ENCODE results near the gene DPF3.

- TF ChIP-seq, protein P1, sequence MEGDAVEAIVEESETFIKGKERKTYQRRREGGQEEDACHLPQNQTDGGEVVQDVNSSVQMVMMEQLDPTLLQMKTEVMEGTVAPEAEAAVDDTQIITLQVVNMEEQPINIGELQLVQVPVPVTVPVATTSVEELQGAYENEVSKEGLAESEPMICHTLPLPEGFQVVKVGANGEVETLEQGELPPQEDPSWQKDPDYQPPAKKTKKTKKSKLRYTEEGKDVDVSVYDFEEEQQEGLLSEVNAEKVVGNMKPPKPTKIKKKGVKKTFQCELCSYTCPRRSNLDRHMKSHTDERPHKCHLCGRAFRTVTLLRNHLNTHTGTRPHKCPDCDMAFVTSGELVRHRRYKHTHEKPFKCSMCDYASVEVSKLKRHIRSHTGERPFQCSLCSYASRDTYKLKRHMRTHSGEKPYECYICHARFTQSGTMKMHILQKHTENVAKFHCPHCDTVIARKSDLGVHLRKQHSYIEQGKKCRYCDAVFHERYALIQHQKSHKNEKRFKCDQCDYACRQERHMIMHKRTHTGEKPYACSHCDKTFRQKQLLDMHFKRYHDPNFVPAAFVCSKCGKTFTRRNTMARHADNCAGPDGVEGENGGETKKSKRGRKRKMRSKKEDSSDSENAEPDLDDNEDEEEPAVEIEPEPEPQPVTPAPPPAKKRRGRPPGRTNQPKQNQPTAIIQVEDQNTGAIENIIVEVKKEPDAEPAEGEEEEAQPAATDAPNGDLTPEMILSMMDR (IDR thresholded peaks at IDR 0.05), result no peak
- TF ChIP-seq POLR2A (IDR thresholded peaks at IDR 0.05) (no peak), POLR2AphosphoS5 (IDR thresholded peaks at IDR 0.05) (no peak), EP300 (IDR thresholded peaks at IDR 0.05) (no peak)
These were observed 163.4 kb downstream of the DPF3 start for GRCh38 chr14:72730468-72730867.

All from suprapubic skin (tissue), 4 donors.